Stimulated activated CD8-positive, alpha-beta memory T cell treated with anti-CD3 and anti-CD28 coated beads, Interleukin-12 subunit alpha, Interleukin-12 subunit beta, amount 100 ng/mL, for 4 hours (primary cell): ENCODE data around the gene TIGAR.

Experiments
- DNase-seq: peaks from one replicate; pipeline ENCODE4 v3.0.0-alpha.2; 2020; ENCODE audit warnings: low read depth

Gene TIGAR

GRCh38 chr12:4282892-4283511, 38.0 kb upstream of the TIGAR start:
- DNase-seq = no peak

- DNase-seq = no peak
Observed at GRCh38 chr12:4283512-4284255, 37.3 kb upstream of the TIGAR start.

GRCh38 chr12:4284306-4284705, 36.7 kb upstream of the TIGAR start:
- no peak for DNase-seq

- no peak for DNase-seq
Observed at GRCh38 chr12:4285070-4285469, 35.9 kb upstream of the TIGAR start.

- DNase-seq = no peak
Observed at GRCh38 chr12:4286228-4286627, 34.8 kb upstream of the TIGAR start.

DNA sequence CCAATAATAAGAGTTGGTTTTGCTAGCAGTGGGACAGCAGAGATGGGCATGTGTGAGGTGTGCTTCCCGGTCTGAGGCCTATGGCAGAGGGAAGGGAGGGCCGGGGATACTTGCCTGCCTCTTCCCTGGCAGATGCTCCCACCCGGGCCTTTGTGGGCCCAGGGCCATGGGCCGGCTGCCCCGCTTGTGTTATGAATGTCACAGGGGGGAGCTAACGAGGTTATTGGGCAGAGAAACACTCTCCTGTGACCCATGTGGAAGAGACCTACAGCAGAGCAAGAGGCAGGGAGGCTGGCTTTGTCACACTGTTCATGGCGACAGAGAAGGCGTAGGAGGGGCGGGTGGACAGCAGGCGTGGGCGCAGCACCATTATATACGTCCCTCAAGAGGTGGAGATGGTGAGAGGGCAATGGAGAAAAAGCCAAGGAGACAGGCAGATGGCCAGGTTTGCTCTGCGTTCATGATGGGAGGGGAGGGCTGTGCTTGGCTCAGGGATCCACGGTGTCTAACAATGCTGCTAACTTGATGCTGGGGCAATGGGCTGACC, 34.2 kb upstream of the TIGAR start:
- no peak for DNase-seq

DNA sequence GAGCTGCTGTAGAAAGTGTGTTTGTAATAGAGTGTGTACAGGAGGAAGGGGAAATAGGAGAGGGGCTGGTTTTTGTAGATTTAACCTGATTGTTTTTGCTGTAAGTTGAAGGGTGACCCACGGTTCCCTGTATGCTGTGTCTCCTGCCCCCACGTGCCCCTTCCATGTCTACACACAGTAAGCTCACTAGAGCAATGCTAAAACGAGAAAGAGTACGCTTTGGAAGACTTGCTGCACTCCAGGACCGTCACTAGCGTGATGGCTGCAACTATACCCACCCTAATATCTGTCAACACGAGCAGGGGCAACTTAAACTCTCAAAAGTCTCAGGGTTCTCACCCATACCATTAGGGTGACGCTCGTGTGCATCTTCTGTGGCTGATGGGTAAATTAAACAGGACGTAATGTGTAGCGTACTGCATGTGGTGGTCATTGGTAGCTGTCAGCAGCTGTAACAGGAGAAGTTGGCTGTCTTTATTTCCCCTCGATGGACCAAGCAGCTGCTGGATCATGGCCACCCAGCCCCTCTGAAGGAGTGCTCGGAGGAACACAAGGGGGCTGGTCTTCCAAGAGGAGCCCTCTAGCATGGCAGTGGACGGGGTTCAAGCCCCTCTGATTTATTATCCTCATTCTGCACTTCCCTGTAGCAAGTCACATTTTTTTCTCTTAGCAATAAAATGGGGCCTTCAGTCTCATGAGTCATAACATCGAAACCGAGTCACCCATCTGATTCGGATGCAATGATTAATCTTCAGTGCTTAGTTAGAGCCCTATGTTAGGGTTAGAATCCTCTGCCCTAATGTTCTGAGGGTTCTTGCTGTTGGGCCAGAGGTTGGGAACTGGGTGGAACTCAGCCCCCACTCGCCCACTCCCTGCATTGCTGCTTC, 33.4 kb upstream of the TIGAR start:
- DNase-seq = no peak

DNA sequence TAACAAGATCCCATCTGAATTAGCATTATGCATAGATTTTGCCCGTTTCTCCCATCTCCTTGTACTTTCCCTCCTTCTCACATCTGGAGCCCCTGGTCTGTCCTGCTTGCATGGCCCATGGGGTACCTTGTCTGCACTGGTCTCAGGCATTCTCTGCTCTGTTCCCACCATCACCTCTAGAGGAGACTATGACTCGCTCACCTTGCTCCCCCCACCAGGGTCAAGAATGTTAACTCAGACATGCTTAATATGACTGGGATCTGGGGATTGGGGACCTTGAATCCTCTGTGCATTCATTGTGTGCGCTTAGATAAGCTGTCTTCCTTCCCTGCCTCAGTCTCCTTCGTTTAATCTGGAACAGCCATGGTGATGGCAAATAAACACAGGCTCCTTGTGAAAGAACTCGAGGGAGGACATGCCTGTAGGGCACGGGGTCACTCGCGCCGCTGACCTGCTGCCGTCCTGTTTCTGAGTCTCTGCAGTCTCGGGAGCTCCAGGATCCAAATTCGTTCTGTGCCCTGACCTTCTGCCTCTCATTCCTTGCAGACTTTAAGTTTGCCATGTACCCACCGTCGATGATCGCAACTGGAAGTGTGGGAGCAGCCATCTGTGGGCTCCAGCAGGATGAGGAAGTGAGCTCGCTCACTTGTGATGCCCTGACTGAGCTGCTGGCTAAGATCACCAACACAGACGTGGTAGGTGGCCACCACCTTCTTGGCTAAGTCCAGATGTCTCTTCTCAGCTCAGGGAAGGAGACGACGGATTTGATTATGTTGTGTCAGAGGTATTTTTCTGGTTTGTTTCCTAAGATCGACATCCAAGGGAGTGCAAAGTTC, 32.5 kb upstream of the TIGAR start:
- no peak for DNase-seq

DNA sequence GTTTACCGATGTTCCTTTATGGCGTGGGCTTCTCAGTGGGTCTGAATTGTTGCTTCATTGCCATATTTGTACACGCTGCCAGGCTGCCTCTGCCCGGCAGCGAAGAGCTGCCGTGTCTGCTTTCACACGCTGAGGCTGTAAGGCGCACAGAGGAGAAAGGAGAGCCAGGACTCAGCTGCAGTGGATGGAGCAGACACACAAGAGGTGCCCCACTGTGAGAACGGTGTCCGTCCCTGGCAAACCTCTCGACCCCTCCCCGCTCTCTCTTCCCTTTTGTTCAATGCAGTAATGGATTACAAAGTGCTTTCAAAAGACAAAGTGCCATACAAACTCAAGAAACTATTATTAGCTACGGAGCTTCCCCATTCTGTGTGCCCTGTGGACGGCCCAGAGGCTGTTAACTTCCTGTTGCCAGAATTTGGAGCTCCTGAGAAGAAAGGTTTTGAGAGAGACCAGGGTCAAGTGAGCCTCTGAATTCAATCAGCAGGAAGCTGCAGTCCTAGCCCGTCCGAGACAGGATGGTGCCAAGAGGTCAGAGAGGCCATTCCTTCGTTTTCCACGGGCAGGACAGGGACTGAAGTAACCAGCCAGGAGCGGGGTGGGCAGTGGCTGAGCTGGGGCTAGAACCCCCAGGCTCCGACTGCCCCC, 31.7 kb upstream of the TIGAR start:
- no peak for DNase-seq

- DNase-seq = no peak
Observed at GRCh38 chr12:4289998-4290790, 30.8 kb upstream of the TIGAR start.

- no peak for DNase-seq
Observed at GRCh38 chr12:4292341-4293073, 28.5 kb upstream of the TIGAR start.

DNA sequence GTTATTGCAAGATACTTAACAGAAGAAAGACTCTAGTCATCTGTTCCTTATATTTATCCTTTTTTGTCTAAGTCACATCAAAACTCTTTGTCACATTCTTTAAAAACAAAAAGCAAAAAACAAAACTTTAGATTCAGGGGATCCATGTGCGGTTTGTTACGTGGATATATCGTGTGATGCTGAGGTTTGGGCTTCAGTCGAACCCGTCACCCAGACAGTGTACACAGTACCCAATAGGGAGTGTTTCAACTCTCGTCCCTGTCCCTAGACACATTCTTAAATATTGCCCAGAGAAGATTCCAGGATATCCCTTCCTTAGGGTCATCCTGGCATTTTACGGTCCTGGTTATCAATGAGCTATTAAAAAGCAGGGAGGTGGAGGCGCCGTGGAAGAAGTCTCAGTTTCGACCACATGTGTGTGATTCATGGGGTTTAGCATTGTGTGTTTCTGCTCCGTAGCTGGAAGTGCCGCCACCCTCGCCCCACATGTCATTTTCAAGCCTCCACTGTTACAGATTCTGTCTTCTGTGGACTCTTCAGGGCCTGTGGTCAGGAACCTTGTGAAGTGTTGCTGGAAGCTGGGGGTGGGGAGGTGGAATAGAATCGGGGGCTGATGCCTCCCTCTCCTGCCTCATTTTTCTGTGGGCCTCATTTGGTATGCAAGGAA, 27.6 kb upstream of the TIGAR start:
- DNase-seq = no peak

- DNase-seq = no peak
Observed at GRCh38 chr12:4293966-4294505, 27.0 kb upstream of the TIGAR start.

- no peak for DNase-seq
Observed at GRCh38 chr12:4296751-4297150, 24.3 kb upstream of the TIGAR start.

GRCh38 chr12:4297617-4298016, 23.4 kb upstream of the TIGAR start:
- no peak for DNase-seq

DNA sequence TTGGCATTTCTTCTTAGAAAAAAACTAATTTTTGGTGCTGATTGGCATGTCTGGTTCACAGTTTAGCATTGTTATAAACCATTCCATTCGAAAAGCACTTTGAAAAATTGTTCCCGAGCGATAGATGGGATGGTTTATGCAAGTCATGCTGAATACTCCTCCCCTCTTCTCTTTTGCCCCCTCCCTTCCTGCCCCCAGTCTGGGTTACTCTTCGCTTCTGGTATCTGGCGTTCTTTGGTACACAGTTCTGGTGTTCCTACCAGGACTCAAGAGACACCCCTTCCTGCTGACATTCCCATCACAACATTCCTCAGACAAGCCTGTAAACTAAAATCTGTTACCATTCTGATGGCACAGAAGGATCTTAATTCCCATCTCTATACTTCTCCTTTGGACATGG, 20.1 kb upstream of the TIGAR start:
- no peak for DNase-seq

DNA sequence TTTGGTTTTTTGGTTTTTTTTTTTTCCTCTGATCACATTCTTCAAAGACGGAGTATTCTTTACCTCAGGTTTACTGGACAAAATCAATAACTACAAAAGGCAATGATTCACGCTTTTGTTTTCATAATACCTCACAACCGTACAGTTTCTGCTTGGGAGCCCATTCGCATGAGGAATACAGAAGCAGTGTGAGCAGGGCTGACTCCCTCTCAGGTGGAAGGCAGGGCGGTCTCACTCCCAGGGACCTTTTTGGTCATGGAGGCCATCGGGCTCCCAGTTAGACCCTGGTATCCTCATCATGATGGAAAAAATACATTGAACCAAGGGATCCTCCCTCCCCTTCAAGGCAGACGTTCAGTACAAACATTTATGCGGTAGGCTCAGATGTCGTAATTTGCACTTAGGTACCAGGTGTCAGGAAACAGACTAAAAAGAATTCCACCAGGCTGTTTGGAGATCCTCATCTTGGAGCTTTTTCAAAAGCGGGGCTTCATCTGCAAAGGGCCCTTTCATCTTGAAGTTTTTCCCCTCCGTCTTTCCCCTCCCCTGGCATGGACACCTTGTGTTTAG, 19.0 kb upstream of the TIGAR start:
- DNase-seq = no peak

GRCh38 chr12:4302881-4303280, 18.1 kb upstream of the TIGAR start:
- DNase-seq = no peak
